Uterus (tissue), 2 donors: ENCODE results near the gene MANEAL.

Experiments used
- CTCF ChIP-seq, 4 experiments: fragments of 200-600 bp in 2 of 4; fragments of 450-650 bp in 2 of 4; sonication (generic) in 2 of 4; IDR thresholded peaks; one replicate each; pipeline ENCODE4 v1.5.1; 2016 to 2019; ENCODE audit warnings: antibody characterized with exemption in 4 of 4, mild to moderate bottlenecking in 2 of 4, moderate library complexity in 1 of 4
- POLR2A ChIP-seq, 2 donors: fragments of 450-650 bp; IDR thresholded peaks; one replicate each; pipeline ENCODE4 v1.6.1; 2016; ENCODE audit warnings: antibody characterized with exemption in 2 of 2, mild to moderate bottlenecking in 1 of 2, moderate library complexity in 1 of 2

- TF ChIP-seq CTCF (IDR thresholded peaks at IDR 0.05) (no peak), POLR2A (IDR thresholded peaks at IDR 0.05) (no peak)
Observed at GRCh38 chr1:37764414-37764825, 29.2 kb upstream of the MANEAL start.
